Common myeloid progenitor, CD34-positive (primary cell): ENCODE results near the gene NKAIN2.

Source experiments
- CTCF ChIA-PET: fragments of 350-600 bp; sonication (Branson Sonifier 250); formaldehyde crosslinking; loops from one replicate; lab custom pipeline; 2021; ENCODE audit warnings: antibody characterized with exemption; lab: Charles Lee
- POLR2A ChIA-PET: fragments of 350-600 bp; sonication (Branson Sonifier 250); formaldehyde crosslinking; loops from one replicate; lab custom pipeline; 2021; ENCODE audit warnings: antibody characterized with exemption; lab: Charles Lee
- DNase-seq, 3 donors: peaks; one replicate each; pipeline versions ENCODE4 v3.0.0 to v3.0.0-alpha.2; 2013
- H3K27ac ChIP-seq, 2 experiments: 1 replicate in 1 of 2; 2 replicates in 1 of 2; pipeline ENCODE4 v1.7.0; 2013; ENCODE audit warnings: inconsistent platforms in 2 of 2, low read length in 2 of 2, mild to moderate bottlenecking in 2 of 2, low read depth in 1 of 2, moderate library complexity in 1 of 2; ENCODE audit not compliant: severe bottlenecking in 2 of 2, insufficient read depth in 1 of 2, poor library complexity in 1 of 2
- H3K27me3 ChIP-seq, 5 experiments: replicated peaks in 2 of 5; 1 replicate in 3 of 5; 2 replicates in 2 of 5; pipeline versions ENCODE4 v1.6.1 to v1.7.0; 2013; ENCODE audit warnings: low read length in 4 of 5, mild to moderate bottlenecking in 2 of 5, moderate library complexity in 2 of 5, inconsistent platforms in 1 of 5; ENCODE audit not compliant: insufficient read depth in 5 of 5, control insufficient read depth in 4 of 5
- H3K36me3 ChIP-seq, 4 experiments: 1 replicate in 2 of 4; 2 replicates in 2 of 4; pipeline versions ENCODE4 v1.6.1 to v1.7.0; 2013; ENCODE audit warnings: low read length in 3 of 4, control low read depth in 1 of 4, mild to moderate bottlenecking in 1 of 4; ENCODE audit not compliant: control insufficient read depth in 4 of 4, insufficient read depth in 4 of 4
- H3K4me1 ChIP-seq, 4 experiments: 1 replicate in 3 of 4; 2 replicates in 1 of 4; pipeline versions ENCODE4 v1.6.1 to v1.7.1; 2013; ENCODE audit warnings: low read length in 3 of 4, mild to moderate bottlenecking in 3 of 4, control low read depth in 1 of 4, inconsistent platforms in 1 of 4, moderate library complexity in 1 of 4; ENCODE audit not compliant: control insufficient read depth in 4 of 4, insufficient read depth in 4 of 4; ENCODE audit errors: control extremely low read depth in 1 of 4
- H3K4me3 ChIP-seq, 7 experiments: 1 replicate in 4 of 7; 2 replicates in 3 of 7; pipeline versions ENCODE4 v1.5.1 to v1.7.0; 2013; ENCODE audit warnings: mild to moderate bottlenecking in 7 of 7, low read length in 6 of 7, moderate library complexity in 6 of 7, inconsistent platforms in 2 of 7, low read depth in 2 of 7, control low read depth in 1 of 7; ENCODE audit not compliant: insufficient read depth in 4 of 7, control insufficient read depth in 1 of 7; ENCODE audit errors: extremely low read depth in 1 of 7
- H3K9me3 ChIP-seq, 5 experiments: 1 replicate in 4 of 5; 2 replicates in 1 of 5; pipeline versions ENCODE4 v1.6.1 to v1.7.1; 2013; ENCODE audit warnings: low read length in 4 of 5, mild to moderate bottlenecking in 2 of 5, inconsistent platforms in 1 of 5, low read depth in 1 of 5, moderate library complexity in 1 of 5; ENCODE audit not compliant: control insufficient read depth in 4 of 5, insufficient read depth in 2 of 5; ENCODE audit errors: control extremely low read depth in 1 of 5
- WGBS: methylation state at CpG from one replicate; pipeline ENCODE4 v1.1.5; 2013; ENCODE audit not compliant: insufficient coverage; 5-methylcytosine and 5-hydroxymethylcytosine counted together

Gene NKAIN2

DNA sequence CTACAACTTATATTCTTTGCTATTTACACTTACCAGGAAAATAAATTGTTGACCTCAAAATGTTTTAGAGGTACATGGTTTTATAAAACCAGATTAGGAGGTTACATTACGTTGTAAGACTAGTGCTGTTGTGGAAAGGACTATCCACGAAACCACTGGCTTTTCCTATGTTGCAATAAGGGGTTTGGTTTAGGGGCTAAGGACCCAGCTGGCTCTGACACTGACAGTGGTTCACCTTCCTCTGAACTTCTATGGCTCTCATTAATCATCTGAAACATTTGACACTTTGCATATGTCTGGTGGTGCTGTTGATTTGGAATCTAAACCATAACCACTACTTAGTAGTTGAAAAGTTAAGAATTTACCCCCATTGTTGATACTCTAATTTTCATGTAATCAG, 186.7 kb downstream of the NKAIN2 start:
- no peak overlapping the region for H3K27ac ChIP-seq
- peak; percentile 42 to 90 (median 87) for DNase-seq
- no peak overlapping the region for H3K4me3 ChIP-seq
- no peaks in the 10 kb centered on the region for H3K27me3 ChIP-seq
- H3K36me3 ChIP-seq = no peaks in the 10 kb centered on the region
- ChIA-PET POLR2A (no interaction called here), CTCF (no interaction called here)
- H3K4me1 ChIP-seq = peaks cover 6 to 21% (median 10%) of the 10 kb centered on the region in 4 experiments
- WGBS = no CpG with 5 or more reads among the region's 2 CpGs
- H3K9me3 ChIP-seq = no peaks in the 10 kb centered on the region

DNA sequence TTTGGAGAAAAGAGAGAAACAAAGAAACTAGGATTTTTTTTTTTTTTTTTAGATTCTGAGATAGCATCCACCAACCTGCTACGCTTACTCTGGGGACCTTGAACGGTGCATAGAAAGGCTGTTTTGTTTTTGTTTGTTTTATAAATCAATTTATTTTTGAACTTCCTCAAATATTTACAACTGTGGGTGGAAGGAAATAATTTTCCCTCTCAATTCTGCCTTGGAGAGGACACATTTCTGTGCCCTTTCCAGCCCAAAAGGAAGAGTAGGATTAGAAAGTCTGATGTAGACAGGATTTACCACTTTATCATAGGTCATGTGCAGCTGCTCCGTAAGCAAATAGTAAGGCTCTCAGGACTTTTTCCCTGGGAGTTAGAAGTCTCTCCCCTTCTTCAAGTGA, 190.5 kb downstream of the NKAIN2 start:
- no peaks in the 10 kb centered on the region for H3K9me3 ChIP-seq
- ChIA-PET POLR2A (no interaction called here), CTCF (interaction anchor here (2.1 kb wide), 1 partner anchor 28 kb away, joined by 6 read pairs; no protein-coding TSS in a partner anchor)
- WGBS = 100% methylated on average over 1 of the region's 3 CpGs
- H3K4me3 ChIP-seq = no peak overlapping the region
- DNase-seq = no peak
- no peak overlapping the region for H3K27ac ChIP-seq
- peaks cover 12 to 32% (median 13%) of the 10 kb centered on the region in 4 experiments for H3K4me1 ChIP-seq
- H3K36me3 ChIP-seq = no peaks in the 10 kb centered on the region
- H3K27me3 ChIP-seq = no peaks in the 10 kb centered on the region

DNA sequence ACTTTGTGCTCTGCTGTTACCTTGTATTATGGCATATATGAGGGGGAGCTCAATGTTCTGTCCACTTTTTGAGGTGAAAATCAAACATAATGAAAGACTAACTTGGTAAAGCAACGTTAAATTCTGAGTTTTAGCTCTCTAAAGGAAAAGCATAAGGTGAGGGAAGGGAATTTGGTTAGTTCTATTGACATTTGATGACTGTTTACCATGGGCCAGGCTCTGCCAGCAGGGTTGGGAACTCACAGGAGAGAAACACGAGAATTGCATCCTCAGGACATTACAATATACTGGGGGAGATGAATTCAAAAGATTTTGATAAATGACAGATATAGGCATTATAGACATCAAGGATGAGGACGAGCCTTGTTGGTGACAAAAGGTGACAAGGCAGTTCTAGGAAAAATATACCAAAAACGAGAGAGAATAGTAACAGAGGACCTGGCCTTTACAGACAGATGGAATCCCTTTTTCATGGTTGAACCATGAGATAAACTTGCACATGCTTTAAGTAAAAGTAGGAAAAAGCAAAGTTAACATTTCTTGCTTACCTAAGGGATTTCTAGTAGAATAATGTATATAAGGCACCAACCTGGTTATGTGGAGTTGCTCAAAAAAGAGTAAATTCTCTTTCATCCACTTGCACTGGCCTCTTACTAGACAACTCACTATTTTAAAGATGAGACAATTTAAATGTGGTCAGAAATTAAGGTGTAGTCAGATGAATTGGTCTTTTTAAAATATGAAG, 191.4 kb downstream of the NKAIN2 start:
- ChIA-PET POLR2A (no interaction called here), CTCF (interaction anchor here (1.1 to 2.1 kb wide), 2 partner anchors 18 to 29 kb away, joined by 3 to 6 read pairs; no protein-coding TSS in a partner anchor)
- 97% methylated on average over 3 of the region's 4 CpGs for WGBS
- no peak for DNase-seq
- Histone ChIP-seq H3K9me3 (no peaks in the 10 kb centered on the region), H3K27ac (no peak overlapping the region), H3K36me3 (no peaks in the 10 kb centered on the region), H3K27me3 (no peaks in the 10 kb centered on the region), H3K4me3 (no peak overlapping the region), H3K4me1 (peaks cover 11 to 32% (median 12%) of the 10 kb centered on the region in 4 experiments)

DNA sequence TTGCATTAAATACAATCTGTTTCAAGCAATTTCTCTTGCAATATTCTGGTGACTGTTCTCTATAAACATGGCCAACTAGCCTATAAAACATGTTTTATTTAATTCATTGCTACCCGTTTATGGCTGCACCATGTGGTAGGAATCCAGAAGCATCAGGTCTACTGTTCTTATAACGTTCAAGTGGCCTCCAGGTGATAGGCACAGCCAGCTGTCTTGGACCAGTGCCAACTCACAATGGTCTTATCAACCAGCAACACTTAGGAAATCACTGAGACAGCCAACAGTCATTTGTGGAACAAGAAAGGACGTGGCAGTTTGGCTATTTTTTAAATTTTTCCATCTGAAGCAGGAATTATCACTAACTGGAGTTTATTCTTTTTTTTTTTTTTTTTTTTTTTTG, 193.6 kb downstream of the NKAIN2 start:
- H3K27me3 ChIP-seq = no peaks in the 10 kb centered on the region
- WGBS = 4% methylated on average over 3 of the region's 3 CpGs
- peak; percentile 4 to 65 (median 55) for DNase-seq

DNA sequence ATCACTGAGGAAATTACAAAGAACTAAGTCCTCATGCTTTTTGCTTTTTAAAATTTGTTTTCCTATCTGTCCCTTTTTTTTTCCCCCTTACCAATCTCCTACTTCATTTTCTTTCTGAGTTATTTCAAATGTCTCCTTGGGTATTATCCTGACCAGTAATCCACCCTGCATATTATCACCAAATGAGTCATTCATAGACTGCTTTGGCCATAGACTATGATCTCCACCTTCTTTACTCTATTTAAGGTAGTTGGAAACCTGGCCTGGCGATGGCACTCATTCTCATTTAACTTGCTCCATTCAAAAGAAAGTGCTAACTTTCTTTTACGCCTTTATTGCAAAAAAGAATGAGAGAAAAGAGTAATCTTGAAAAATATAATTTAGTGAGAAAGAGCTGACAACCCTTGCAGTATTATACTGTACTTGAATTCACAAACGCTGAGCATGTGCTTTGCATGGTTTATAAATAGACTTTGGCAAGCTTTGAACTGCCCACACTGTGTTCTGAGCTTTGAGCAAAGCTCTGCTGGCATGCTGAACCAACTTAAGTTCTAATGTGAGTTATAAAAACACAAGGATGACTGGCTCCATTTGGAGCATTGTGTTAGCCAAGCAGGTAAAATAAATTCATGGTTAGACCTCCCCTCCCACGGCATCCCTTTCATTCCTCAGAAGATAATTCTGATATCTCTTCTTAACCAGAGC, 198.9 kb downstream of the NKAIN2 start:
- Histone ChIP-seq H3K4me1 (peaks cover 6 to 37% (median 11%) of the 10 kb centered on the region in 4 experiments), H3K9me3 (no peaks in the 10 kb centered on the region), H3K27ac (no peak overlapping the region), H3K4me3 (no peak overlapping the region), H3K27me3 (no peaks in the 10 kb centered on the region), H3K36me3 (no peaks in the 10 kb centered on the region)
- 44% methylated on average over 1 of the region's 4 CpGs for WGBS
- POLR2A ChIA-PET = no interaction called here
- CTCF ChIA-PET = no interaction called here
- DNase-seq = no peak

More for the DNA sequence above, 193.6 kb downstream of the NKAIN2 start:
- ChIA-PET POLR2A (no interaction called here), CTCF (interaction anchor here (1.3 kb wide), 1 partner anchor 194 kb away, joined by 3 read pairs; no protein-coding TSS in a partner anchor)
- no peak overlapping the region for H3K27ac ChIP-seq
- no peak overlapping the region for H3K4me3 ChIP-seq
- H3K9me3 ChIP-seq = no peaks in the 10 kb centered on the region
- no peaks in the 10 kb centered on the region for H3K36me3 ChIP-seq
- peaks cover 3 to 25% (median 8%) of the 10 kb centered on the region in 4 experiments for H3K4me1 ChIP-seq

DNA sequence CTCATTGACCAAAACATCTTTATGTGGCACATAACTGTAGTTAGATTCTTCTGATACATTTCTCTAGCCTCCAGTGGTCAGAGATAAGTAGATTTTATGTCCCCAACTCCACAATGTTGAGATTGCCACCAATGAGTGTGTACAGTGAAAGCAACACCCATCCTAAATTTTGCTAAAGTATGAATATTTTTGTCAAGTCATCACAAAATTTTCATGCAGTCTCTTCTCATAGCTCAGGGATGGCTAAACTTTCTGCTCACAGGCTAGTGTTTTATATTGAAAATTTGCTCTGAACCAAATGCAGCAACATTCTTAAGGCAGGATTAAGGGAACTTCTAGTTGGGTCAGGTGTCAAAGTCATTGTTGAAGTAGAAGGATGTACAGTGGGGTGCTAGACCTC, 203.6 kb downstream of the NKAIN2 start:
- H3K4me3 ChIP-seq = no peak overlapping the region
- peaks cover 2 to 23% (median 8%) of the 10 kb centered on the region in 4 experiments for H3K4me1 ChIP-seq
- H3K27me3 ChIP-seq = no peaks in the 10 kb centered on the region
- H3K9me3 ChIP-seq = no peaks in the 10 kb centered on the region
- POLR2A ChIA-PET = no interaction called here
- no peak for DNase-seq
- CTCF ChIA-PET = no interaction called here
- no peak overlapping the region for H3K27ac ChIP-seq
- no peaks in the 10 kb centered on the region for H3K36me3 ChIP-seq
